CD4-positive, alpha-beta T cell (primary cell): ENCODE measurements around the gene CRYGS. TPM values are rescaled to one million over a fixed set of nuclear protein-coding genes. Genes with fewer than 3 reads are reported as not detected.
"Not testable (repeated sequence)": the region's sequence is repeated elsewhere in the genome, so short reads cannot be mapped to it uniquely, and the experiment has no call there.

Experiments
- ATAC-seq: fragments of 200-7000 bp; cut with Tn5 transposase; one replicate; pipeline ENCODE4 v1.10.0; 2022; ENCODE audit warnings: mild to moderate bottlenecking; ENCODE audit not compliant: poor library complexity
- CTCF ChIA-PET: fragments of 350-600 bp; sonication (Branson Sonifier 250); formaldehyde crosslinking; loops from one replicate; lab custom pipeline; 2021; ENCODE audit warnings: antibody characterized with exemption, inconsistent platforms; lab: Charles Lee
- POLR2A ChIA-PET: fragments of 350-600 bp; sonication (Branson Sonifier 250); formaldehyde crosslinking; loops from one replicate; lab custom pipeline; 2021; ENCODE audit warnings: antibody characterized with exemption, inconsistent platforms; lab: Charles Lee
- DNase-seq, 14 experiments: peaks; one replicate each; pipeline ENCODE4 v3.0.0-alpha.2; 2013 to 2020; ENCODE audit warnings: mixed read lengths in 2 of 14
- H3K27ac ChIP-seq, 2 donors: one replicate each; pipeline versions ENCODE4 v1.5.1 to v1.7.0; 2013; ENCODE audit warnings: low read length in 2 of 2, low read depth in 1 of 2, mild to moderate bottlenecking in 1 of 2
- H3K27me3 ChIP-seq, 2 experiments: 1 replicate in 1 of 2; 2 replicates in 1 of 2; pipeline versions ENCODE4 v1.6.1 to v1.7.0; 2013; ENCODE audit warnings: low read length in 2 of 2, control low read depth in 1 of 2, mild to moderate bottlenecking in 1 of 2, moderate library complexity in 1 of 2; ENCODE audit not compliant: insufficient read depth in 2 of 2, control insufficient read depth in 1 of 2
- H3K36me3 ChIP-seq: one replicate; pipeline ENCODE4 v1.6.1; 2013; ENCODE audit warnings: low read length, control low read depth; ENCODE audit not compliant: insufficient read depth
- H3K4me1 ChIP-seq: one replicate; pipeline ENCODE4 v1.6.1; 2013; ENCODE audit warnings: low read length, control low read depth; ENCODE audit not compliant: insufficient read depth
- H3K4me3 ChIP-seq: one replicate; pipeline ENCODE4 v1.5.1; 2013; ENCODE audit warnings: mild to moderate bottlenecking, low read length, moderate library complexity
- H3K9me3 ChIP-seq, 2 experiments: 1 replicate in 1 of 2; 2 replicates in 1 of 2; pipeline versions ENCODE4 v1.6.1 to v1.7.0; 2013; ENCODE audit warnings: low read length in 2 of 2, mild to moderate bottlenecking in 2 of 2, control low read depth in 1 of 2, moderate library complexity in 1 of 2; ENCODE audit not compliant: control insufficient read depth in 1 of 2, insufficient read depth in 1 of 2
- H3K27ac Mint-ChIP-seq: one replicate; pipeline ENCODE4 v1.8.0; 2020; ENCODE audit warnings: mixed read lengths
- H3K27me3 Mint-ChIP-seq: one replicate; pipeline ENCODE4 v1.8.0; 2021; ENCODE audit warnings: mixed read lengths
- H3K36me3 Mint-ChIP-seq: one replicate; pipeline ENCODE4 v1.8.0; 2021; ENCODE audit warnings: low read depth, mixed read lengths
- H3K4me1 Mint-ChIP-seq: one replicate; pipeline ENCODE4 v1.8.0; 2021; ENCODE audit warnings: low read depth, mixed read lengths
- H3K4me3 Mint-ChIP-seq: one replicate; pipeline ENCODE4 v1.8.0; 2020; ENCODE audit warnings: mild to moderate bottlenecking, mixed read lengths
- H3K9me3 Mint-ChIP-seq: one replicate; pipeline ENCODE4 v1.8.0; 2020; ENCODE audit warnings: mixed read lengths
- CTCF ChIP-seq: fragments of 200-600 bp; IDR thresholded peaks from one replicate; pipeline ENCODE4 v1.8.0; 2022; ENCODE audit warnings: antibody characterized with exemption, mild to moderate bottlenecking
- intact Hi-C, 2 experiments: fragments of 100-400 bp; cut with DNase I in 1 of 2; cut with micrococcal nuclease in 1 of 2; formaldehyde crosslinking; loops; one replicate each; pipeline versions ENCODE4 v1.15.1 to v1.9.0; 2023 to 2025; cut with DNase I, micrococcal nuclease
- total RNA-seq, 174 experiments: library from RNA in 2 of 174; stranded (reverse) in 2 of 174; gene quantifications; one replicate each; pipeline ENCODE4 v1.2.3 and lab custom pipeline; 2021 to 2026

Gene CRYGS
- total RNA-seq, 2 experiments from 2014 or later: 1.9 to 2.3 TPM

GRCh38 chr3:186588632-186589031 lies 44.5 kb upstream of the CRYGS start:
- intact Hi-C loops: no loop called here
- Histone ChIP-seq H3K4me1 (peaks cover 4% of the 10 kb centered on the region), H3K9me3 (no peaks in the 10 kb centered on the region), H3K36me3 (peaks cover 26% of the 10 kb centered on the region), H3K27ac (no peak overlapping the region), H3K27me3 (no peaks in the 10 kb centered on the region), H3K4me3 (no peak overlapping the region)
- peaks cover 7% of the 10 kb centered on the region for H3K4me1 Mint-ChIP-seq
- H3K4me3 Mint-ChIP-seq: no peak overlapping the region
- no peak overlapping the region for H3K27ac Mint-ChIP-seq
- ChIA-PET CTCF (interaction anchor here (0.9 kb wide), 1 partner anchor 525 kb away, joined by 3 read pairs; no protein-coding TSS in a partner anchor), POLR2A (no interaction called here)
- peaks cover 30% of the 10 kb centered on the region for H3K36me3 Mint-ChIP-seq
- no peak for DNase-seq
- no peaks in the 10 kb centered on the region for H3K9me3 Mint-ChIP-seq
- H3K27me3 Mint-ChIP-seq: no peaks in the 10 kb centered on the region
- no peak for ATAC-seq
- TF ChIP-seq CTCF: no peak

GRCh38 chr3:186587183-186587582 lies 43.0 kb upstream of the CRYGS start:
- H3K27ac ChIP-seq: no peak overlapping the region
- no peaks in the 10 kb centered on the region for H3K9me3 ChIP-seq
- H3K27me3 Mint-ChIP-seq: no peaks in the 10 kb centered on the region
- ChIA-PET CTCF (interaction anchor here (0.9 to 1.7 kb wide), 2 partner anchors 28 to 29 kb away, joined by 4 to 9 read pairs; no protein-coding TSS in a partner anchor), POLR2A (no interaction called here)
- no peak overlapping the region for H3K27ac Mint-ChIP-seq
- no peaks in the 10 kb centered on the region for H3K9me3 Mint-ChIP-seq
- H3K4me3 Mint-ChIP-seq: no peak overlapping the region
- peaks cover 7% of the 10 kb centered on the region for H3K4me1 Mint-ChIP-seq
- ATAC-seq (no peak), DNase-seq (no peak)
- peaks cover 41% of the 10 kb centered on the region for H3K36me3 ChIP-seq
- peaks cover 4% of the 10 kb centered on the region for H3K4me1 ChIP-seq
- peaks cover 44% of the 10 kb centered on the region for H3K36me3 Mint-ChIP-seq
- H3K4me3 ChIP-seq: no peak overlapping the region
- H3K27me3 ChIP-seq: no peaks in the 10 kb centered on the region
- intact Hi-C loops: no loop called here
- TF ChIP-seq CTCF: no peak

GRCh38 chr3:186586245-186586644 lies 42.1 kb upstream of the CRYGS start:
- intact Hi-C loops, H3K4me3 Mint-ChIP-seq, POLR2A ChIA-PET, H3K27me3 Mint-ChIP-seq, H3K27ac ChIP-seq, DNase-seq, H3K4me1 Mint-ChIP-seq, H3K4me3 ChIP-seq, H3K27me3 ChIP-seq, H3K4me1 ChIP-seq, H3K27ac Mint-ChIP-seq, H3K9me3 ChIP-seq, ATAC-seq, H3K9me3 Mint-ChIP-seq, CTCF ChIA-PET: not testable (repeated sequence)
- H3K36me3 ChIP-seq: peaks cover 50% of the 10 kb centered on the region
- H3K36me3 Mint-ChIP-seq: peaks cover 54% of the 10 kb centered on the region

GRCh38 chr3:186583831-186584230 lies 39.7 kb upstream of the CRYGS start:
- Mint-ChIP-seq H3K36me3 (peaks cover 75% of the 10 kb centered on the region), H3K27me3 (no peaks in the 10 kb centered on the region), H3K27ac (no peak overlapping the region), H3K9me3 (no peaks in the 10 kb centered on the region), H3K4me1 (no peaks in the 10 kb centered on the region), H3K4me3 (no peak overlapping the region)
- no peaks in the 10 kb centered on the region for H3K9me3 ChIP-seq
- POLR2A ChIA-PET: no interaction called here
- H3K27me3 ChIP-seq: no peaks in the 10 kb centered on the region
- H3K36me3 ChIP-seq: peaks cover 74% of the 10 kb centered on the region
- no peak overlapping the region for H3K4me3 ChIP-seq
- no peak for DNase-seq
- H3K27ac ChIP-seq: no peak overlapping the region
- no peak for TF ChIP-seq CTCF
- no peak for ATAC-seq
- CTCF ChIA-PET: interaction anchor here (0.6 to 2.6 kb wide), 3 partner anchors 31 to 423 kb away, joined by 3 to 12 read pairs (median 4); no protein-coding TSS in a partner anchor
- no peaks in the 10 kb centered on the region for H3K4me1 ChIP-seq
- intact Hi-C loops: no loop called here
